ENCODE measurements around the gene ATRIP.
"Not testable (repeated sequence)": the region's sequence is repeated elsewhere in the genome, so short reads cannot be mapped to it uniquely, and the experiment has no call there.

The ATRIP gene

DNA sequence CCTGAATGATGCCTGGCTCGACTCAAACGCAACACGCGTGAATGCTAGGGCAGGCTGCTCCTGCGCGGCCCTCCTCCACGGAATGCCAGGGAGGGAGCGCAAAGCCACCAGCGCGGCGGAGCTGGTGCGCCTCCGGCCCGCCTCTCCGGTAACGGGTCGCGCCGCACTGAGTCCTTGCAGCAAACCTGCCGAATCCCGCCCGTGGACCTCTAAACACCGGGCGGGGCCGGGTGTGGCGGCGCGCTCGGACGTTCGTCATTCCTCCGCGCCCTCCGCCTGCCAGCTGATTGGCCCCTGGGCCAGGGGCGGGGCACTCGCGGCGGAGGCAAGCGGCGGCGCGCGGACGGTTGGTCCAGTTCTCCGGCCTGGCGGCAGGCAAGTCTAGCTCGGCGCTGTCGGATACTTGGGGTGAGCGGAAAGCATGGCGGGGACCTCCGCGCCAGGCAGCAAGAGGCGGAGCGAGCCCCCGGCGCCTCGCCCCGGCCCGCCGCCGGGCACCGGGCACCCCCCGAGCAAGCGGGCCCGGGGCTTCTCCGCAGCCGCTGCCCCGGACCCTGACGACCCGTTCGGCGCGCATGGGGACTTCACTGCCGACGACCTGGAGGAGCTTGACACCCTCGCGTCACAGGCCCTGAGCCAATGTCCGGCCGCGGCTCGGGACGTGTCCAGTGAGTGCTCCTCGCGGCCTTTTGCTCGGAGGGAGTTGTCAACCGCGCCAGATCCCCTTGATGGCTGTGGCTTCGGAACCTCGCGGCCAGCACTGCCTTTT is at the start of gene ATRIP:
TSS of gene ATRIP (plus strand) at position 313 of the 769 bp plus-strand sequence. CDS start at position 422, 109 bp downstream.
- DNase-seq (ENCODE audit: low read depth in 2 of 2) = peak; percentile 72 to 86

DNA sequence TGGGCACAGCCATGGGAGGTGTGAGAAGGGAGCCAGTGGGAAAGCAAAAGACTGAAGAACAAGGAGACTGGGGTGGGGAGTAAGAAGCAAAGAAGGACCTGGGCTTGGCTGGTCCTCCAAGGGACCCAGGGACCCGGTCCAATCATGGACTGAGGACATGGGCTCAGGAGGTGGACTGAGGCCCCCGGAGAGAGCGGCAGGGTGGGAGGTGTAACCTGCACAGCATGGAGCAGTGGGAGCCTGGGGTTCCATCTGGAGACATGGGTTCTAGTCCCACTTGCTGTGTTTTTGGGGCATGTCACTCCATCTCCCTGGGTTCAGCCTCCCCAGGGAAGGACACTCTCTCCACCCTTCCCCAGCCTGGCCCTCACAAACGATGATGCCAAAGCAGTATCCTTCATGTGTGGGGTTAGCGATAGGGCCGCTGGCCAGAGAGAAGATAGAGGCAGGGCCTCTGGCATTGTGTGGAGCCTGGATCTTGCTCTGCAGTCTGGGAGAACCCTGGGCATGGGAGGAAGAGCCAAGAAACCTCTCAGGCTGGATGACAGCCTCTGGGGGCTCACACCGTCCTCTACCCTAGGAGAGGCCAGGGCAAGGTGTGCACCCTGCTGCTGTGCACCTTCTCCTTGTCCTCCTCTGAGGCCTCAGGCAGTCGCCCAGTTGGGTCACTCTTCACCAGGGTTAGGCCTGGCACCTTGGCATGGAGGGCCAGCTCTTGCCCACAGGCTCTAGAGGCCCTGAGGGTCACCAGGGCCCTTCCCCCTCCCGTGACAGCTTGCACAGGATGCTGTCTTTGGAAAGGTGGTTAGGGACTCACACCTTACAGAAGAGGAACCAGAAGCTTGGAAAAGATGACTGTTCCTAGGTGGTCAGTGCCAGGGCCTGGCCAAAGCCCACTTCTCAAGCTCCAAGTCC is 48.5 kb upstream of the ATRIP start:
- DNase-seq (ENCODE audit: low read depth in 2 of 2) = no peak

DNA sequence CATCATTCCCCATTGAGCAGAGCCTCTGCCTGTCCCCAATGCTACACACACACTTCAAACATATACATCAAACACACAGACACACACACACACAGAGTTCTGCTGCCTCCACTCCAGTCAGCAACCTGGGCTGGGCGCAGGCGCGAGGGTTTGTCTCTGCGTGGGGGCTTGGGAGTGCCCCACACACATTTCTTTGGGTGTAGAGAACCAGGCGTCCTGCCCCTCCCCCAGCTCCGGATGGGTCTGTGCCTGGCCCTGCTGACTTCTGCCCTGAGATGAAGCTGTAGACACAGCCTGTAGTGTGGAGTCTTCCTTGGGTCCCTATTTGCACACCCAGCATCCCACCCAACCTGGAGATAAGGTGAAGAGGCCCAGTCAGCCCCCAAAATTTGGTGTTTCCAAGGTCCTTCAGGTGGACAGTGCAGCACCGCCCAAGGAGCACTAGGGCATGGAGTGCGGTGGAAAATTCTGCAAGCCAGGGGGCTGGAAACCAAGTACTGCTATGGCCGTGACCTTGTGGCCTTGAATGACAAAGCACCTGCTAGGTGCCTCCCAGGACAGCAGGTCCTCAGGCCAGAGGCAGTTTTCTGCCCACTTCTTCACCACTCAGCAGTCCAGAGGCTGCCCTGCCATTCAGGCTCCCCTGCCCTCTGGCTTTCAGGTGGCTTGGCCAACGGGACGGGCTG is 47.7 kb upstream of the ATRIP start:
- DNase-seq (ENCODE audit: low read depth in 2 of 2) = no peak

DNA sequence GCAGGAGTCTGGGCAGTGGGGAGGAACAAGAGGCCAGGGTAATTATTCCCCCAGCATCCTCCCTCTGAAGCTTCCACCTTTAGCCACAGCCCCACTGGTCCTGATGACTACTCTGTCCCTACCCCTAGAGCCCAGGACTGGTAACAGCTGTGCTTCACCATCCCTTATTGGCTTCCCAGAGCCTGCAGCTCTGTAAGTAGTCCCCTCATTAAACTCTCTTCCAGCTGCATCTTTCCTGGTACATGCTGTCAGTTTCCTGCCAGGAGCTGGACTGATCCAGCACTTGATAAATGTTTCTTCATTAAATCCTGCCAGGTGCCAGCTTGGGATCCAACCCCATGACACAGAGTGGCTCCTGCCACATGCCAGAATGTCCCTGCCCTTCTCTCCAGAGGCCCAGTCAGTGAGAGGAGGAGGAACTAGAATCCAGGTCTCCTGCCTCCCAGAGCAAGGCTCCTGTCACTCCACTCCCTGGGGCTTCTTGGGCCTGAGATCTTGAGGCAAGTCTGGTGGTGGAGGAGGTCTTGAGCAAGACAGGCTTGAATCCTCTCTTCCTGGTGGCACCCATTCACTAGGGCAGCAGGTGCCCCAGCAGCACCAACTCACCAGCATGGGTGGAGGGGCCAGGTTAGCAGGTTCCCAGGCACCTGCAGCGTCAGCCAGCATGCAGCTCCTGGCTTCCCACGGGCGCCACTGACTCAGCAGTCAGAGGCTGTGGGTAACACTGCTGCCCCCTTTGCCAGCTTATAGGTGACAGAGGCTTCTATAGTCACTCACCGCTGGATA is 47.0 kb upstream of the ATRIP start:
- no peak for DNase-seq (ENCODE audit: low read depth in 2 of 2)

DNA sequence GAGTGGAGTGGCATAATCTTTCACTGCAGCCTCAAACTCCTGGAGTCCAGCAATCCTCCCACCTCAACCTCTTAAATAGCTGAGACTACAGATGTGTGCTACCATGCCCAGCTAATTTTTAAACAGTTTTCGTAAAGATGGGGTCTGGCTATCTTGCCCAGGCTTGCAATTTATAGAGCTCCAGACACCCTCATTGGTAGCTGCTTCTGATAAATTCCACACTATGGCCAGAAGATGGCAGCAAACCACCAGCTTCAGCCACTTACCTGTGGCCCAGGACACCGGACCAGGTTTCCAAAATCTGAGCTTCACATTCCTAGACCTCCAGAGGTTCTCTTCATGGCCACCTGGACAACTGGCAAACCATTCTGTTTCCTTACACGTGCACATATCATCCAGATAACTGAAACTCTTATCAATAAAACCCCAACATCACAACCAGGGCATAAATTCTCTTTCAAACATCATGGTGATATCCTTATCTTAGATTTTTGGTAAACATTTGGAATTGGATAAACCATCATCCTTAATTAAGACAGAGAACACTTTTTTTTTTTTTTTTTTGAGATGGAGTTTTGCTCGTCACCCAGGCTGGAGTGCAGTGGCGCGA is 45.6 kb upstream of the ATRIP start:
- DNase-seq (ENCODE audit: low read depth in 2 of 2) = peak; percentile 28 to 41

DNA sequence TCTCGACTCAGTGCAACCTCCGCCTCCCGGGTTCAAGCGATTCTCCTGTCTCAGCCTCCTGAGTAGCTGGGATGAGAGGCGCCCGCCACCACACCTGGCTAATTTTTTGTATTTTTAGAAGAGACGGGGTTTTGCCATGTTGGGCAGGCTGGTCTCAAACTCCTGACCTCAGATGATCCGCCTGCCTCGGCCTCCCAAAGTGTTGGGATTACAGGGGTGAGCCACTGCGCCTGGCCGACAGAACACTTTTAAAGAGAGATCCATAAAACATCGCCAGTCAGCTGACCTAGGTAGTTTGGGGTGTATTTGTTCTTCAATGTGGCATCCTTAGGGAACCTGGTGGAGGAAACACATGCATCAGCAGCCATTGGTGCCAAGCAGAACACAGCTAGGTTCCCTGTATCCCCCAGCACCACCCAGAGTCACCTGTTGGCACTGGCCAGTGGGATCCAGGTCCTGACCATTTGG is 45.1 kb upstream of the ATRIP start:
- DNase-seq (ENCODE audit: low read depth in 2 of 2) = not testable (repeated sequence)

DNA sequence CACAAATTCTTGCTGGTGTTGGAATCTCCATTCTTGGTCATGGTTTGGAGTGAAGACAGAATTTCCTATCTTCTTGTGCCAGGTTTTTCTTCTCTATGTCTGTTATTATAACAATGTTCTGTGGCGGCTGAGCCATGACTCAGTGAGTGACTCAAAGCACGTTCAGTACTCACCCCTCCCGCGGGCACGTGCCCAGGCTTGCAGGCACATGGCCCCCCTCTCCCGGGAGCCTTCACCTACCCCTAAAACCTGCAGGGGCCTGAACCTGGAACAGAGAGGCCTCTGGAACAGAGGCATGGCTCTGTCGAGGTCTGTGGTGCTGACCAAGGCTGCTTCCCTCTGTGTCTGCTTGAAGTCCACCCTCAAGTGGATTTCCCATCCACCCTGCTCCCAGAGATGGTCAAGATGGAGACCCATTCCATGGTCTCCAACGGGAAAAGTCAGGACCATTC is 44.2 kb upstream of the ATRIP start:
- DNase-seq (ENCODE audit: low read depth in 2 of 2) = no peak

DNA sequence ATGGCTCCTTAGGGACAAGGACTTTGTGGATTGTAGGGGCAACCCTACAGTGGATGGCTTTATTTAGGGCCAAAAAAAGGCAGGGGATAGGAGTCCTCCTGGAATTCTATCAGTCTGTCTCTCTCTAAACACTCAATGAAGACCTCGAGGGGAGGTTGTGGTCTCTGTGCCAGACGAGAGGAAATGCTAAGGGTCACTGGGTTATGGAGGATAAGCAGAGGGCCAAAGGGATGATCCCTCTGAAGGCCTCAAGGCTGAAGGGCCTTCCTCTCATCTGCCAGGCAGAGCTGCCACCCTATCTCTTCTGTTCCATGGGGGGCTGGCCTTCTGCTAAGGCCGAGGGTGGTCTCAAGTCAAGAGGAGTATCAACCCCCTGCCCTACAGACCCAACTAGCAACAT is 43.6 kb upstream of the ATRIP start:
- no peak for DNase-seq (ENCODE audit: low read depth in 2 of 2)

DNA sequence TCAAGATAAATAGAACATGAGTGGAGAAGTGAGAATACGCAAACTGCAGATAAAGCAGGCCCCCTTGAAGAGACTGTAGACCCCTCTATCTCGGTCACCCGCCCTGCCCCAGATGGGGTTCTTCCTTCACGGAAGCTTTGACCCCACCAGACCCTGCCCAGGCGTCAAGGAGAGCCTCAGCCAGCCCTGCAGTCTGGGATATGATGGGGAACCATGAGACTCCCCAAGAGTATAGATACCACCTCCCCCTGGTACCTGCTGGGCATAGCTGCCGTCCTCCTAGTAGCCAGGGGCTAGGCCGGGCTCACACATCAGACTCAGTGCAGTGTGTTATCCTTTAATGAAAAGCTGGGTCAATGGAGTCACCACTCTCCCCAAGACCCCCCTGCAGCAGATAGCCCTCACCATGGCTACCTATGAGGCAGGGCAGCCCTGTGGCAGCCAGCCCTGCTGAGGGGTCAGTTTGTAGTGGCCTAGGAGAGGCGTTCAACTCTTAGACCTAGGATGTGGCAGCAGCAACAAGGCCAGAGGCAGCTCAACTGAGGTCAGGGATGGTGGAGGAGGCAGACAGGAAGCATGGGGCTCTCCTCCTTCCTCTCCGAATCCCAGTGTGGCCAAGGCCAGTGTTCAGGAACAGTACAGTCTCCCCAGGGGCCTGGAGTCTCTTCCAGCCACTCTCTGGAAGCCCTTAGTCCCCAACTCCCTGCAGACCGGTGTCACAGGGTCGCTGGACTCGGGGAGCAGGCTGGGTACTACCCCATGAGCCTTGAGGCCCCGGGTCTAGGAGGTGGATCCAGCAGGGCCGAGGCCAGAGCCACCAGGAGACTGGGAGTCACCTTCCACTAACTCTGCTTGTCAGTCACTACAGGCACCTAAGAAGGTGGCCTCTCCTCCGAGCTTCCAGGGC is 42.8 kb upstream of the ATRIP start:
- no peak for DNase-seq (ENCODE audit: low read depth in 2 of 2)

DNA sequence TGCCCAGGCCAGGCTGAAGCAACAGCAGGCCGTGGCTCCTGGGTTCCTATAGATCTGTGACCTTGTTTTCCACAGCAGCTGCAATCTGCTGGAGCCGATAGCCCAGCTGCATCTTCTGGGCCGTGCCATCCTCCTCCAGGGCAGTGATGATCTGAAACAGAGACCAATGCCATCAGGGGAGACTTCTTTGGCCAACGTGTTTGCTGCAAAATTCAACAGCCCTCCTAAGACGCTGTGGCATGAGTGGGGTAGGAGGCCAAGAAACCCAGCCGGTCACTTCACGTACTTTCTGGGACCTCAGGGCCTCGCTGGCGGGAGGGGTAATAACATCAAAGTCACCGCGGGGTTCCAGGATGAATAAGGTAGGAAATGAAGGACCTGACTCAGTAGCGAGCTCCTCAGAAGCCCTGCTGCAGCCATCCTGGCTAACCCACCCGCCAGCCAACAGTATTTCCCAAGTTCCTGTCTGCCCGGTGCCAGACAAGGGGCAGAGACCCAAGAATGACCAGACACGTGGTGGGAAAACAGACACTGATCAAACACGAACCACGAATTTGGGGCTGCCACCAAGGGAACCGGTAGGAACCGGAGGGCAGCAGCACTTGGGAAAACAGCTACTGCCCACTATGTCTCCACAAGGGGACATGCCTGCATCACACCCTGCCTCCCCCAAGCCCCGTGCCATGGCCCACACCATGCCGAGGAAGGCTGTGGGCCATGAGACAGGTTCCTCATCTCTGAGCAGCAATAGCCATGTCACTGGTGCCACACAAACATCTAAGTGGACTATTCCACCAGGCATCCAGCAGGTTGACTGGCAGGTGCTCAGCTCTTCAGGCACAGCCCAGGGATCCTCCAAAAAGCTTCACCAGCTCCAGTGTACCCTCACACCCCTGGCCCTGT is 41.8 kb upstream of the ATRIP start:
- DNase-seq (ENCODE audit: low read depth in 2 of 2) = no peak

DNA sequence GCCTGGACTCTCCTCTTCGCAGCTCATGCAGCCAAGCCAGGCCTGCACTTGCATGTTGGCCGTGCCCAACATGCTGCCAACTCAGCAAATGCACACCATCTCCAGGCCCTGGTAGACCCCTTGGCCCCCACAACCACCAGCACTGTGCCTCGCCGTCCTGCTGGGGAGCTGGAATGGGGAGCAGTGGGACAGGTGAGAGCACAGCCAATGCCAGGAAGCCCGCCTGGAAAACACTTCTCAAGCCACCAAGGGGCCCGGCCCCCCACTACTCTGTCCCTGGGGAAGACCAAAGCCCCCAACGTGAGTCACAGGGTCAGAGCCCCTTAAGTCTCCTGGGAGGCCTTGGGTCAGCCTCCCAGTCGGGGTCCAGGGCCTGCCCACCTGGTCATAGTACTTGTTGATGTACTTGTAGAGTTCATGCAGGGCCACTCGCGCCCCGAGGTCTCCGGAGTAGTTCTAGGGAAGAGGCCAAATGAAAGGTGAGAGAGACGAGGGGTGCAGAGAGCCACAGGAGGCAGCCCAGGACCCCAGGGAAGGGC is 41.1 kb upstream of the ATRIP start:
- DNase-seq (ENCODE audit: low read depth in 2 of 2) = no peak

DNA sequence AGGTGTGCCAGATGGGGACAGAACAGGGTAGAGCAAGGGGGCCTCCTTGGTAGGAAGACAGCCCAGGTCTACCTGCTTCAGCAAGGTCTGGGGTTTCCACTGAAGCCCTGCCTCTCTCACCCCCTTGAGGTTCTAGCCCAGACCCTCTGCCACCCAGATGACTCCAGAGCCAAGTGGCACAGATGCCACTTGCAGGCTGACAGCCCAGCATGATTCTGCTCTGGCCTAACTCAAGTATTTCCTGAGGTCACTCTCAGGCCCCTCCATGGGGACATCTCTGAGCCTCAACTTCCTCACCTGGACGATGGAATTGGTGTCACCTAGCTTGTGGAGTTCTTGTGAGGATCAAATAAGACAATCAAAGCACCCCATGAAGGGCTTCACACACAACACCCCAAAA is 40.6 kb upstream of the ATRIP start:
- no peak for DNase-seq (ENCODE audit: low read depth in 2 of 2)

DNA sequence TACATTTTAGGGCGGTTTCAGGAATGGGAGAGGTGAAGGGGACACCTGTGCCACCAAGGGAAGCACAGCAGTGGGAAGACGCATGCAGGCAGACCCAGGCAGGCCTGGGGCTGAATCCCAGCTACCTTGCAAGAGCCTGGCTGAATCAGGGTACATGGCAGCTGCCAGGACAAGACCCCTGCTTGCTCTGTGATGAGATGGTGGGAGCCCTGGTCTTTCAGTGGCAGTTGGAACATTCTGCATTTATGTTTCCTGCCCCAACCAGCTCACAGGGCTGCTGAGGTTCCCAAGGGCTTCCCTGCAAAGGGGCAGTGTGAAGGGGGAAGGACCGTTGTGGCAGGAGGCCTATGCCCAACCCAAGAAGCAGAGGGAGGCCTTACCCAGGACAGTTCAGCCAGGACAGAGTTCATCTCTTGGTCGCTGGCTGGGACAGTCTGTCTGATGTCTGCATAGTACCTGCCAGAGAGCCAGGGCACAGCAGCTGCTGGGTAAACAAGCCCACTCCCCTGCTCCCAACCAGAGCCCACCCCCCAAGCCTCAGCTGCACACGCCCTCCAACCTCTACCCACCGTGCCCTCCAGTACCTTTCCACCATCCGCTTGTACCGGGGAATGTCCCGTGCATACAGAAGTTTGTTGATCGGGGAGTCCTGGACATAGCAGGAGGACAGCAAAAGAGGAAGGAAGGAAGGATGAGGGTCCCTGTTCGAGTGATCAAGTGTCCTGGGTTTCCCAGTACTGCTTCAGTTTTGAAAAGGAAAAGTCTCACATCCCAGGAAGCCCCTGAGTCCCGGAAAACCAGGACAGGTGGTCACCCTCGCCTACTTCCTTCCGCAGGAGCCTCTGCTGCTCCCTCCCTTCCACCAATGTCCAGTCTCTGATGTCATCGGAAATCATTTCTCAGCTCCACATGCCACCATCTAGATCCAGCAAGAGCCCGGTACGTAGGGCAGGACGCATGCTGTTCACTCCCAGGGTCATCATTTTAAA is 39.8 kb upstream of the ATRIP start:
- no peak for DNase-seq (ENCODE audit: low read depth in 2 of 2)

DNA sequence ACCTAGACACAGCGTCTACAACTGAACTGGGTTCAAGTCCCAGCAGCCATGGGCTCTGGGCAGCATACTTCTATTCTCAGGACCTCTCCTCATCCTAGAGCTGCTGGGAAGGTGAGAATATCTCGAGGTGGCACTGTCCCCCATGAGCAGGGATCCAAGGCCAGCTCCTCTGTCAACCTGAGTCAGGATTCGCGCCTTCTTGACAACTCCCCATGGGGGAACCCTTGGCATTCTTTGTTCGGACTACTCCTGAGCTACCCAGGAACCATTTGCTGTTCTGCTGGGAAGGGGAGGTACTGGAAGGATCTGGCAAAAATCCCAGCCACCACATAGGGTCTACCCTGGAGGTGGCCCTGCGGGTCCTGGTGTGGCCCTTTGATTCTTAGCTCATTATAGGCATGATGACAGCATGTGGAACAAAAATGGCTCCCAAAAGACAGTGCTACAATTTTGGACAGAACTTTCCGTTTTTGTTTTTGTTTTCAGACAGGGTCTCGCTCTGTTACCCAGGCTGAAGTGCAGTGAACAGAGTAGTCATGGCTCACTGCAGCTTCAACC is 38.9 kb upstream of the ATRIP start:
- no peak for DNase-seq (ENCODE audit: low read depth in 2 of 2)

DNA sequence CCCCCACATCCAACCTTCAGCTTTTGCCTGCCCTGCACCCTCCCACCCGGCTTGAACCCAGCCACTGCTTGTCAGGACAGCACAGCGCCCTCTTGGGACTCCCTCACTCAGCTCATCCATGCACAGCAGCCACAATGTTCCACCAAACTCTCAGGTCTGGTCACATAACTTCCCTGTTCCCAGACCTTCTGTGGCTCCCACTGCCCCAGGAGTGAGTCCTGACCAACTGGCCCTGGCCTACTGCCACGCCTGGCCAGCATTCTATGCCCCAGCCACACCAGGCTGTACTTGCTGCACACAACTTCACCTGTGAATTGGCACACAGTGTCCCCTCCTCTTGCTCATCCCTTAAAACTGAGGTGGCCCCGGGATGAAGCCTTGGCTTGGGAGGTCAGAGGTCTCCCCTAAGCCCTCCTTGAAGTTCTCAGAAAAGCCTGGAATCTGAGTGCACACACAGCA is 37.7 kb upstream of the ATRIP start:
- DNase-seq (ENCODE audit: low read depth in 2 of 2) = no peak

DNA sequence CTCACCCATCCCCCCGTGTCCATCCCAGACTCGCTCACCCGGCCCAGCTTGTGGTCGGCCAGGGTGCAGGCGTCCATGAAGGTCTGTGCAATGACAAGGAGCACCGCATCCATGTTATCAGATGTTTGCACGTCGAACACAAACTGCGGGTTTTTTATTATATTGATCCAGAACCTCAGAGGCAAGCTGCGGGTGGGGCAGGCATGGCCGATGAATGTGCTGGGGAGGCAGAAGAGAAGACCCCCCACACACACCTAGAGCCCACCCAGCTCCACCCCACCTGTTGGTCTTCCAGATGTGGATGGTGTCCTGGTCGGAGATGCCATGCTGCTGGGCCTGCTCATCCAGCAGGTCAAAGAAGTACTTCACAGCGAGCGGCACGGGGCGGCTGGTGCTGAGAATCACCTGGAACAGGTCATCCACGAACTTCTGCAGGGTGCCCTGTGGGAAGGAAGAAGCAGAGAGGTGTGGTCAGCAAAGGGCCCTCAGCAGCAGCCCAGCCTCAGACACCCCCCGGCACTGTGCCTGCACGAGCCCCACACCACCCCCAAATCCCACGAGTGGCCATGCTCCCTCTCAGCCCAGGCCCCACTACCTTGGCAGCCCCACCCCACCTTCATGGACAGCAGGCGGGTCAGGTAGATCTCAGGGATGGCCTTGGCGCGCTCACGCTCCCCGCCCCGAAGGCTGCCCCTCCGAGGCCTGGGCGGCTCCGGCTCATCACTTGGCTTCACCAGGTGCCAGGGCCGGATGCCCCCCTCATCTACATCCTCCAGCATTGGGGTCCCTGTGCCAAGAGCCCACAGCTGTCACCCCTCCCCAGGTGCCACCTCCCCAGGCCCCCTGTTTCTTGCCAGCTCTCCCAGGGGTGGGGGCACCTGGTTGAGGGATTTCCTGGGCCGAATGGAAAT is 37.0 kb upstream of the ATRIP start:
- no peak for DNase-seq (ENCODE audit: low read depth in 2 of 2)

Measured in stimulated activated CD4-positive, alpha-beta T cell treated with anti-CD3 and anti-CD28 coated beads, Interleukin-12 subunit alpha, Interleukin-12 subunit beta, amount 100 ng/mL, for 24 hours (primary cell).